ENCODE results near the gene NCKAP5. TPM values are rescaled to one million over a fixed set of nuclear protein-coding genes. Genes with fewer than 3 reads are reported as not detected.

NCKAP5 gene
- total and polyA plus RNA-seq, 7 experiments from 2014 or later: 0.12 TPM; not detected in 6

- ATAC-seq: no peak
Observed at GRCh38 chr2:133568598-133568997, 335 bp upstream of the NCKAP5 start.

GRCh38 chr2:133562558-133562957 lies 5.7 kb downstream of the NCKAP5 start:
- POLR2A ChIA-PET: no interaction called here
- no peak overlapping the region for H3K4me3 Mint-ChIP-seq
- H3K27ac Mint-ChIP-seq: no peak overlapping the region
- Histone ChIP-seq H3K27me3 (ENCODE audit: control insufficient read depth in 2 of 2, insufficient read depth in 2 of 2, low read length in 2 of 2) (no peaks in the 10 kb centered on the region), H3K4me1 (ENCODE audit: control insufficient read depth in 2 of 2, insufficient read depth in 2 of 2, low read length in 2 of 2) (no peaks in the 10 kb centered on the region), H3K4me3 (ENCODE audit: low read length) (no peak overlapping the region), H3K27ac (ENCODE audit: low read depth, low read length) (no peak overlapping the region), H3K9me3 (ENCODE audit: control insufficient read depth in 2 of 3, low read length in 3 of 3) (no peaks in the 10 kb centered on the region), H3K36me3 (ENCODE audit: control insufficient read depth in 2 of 3, insufficient read depth in 3 of 3, low read length in 3 of 3) (no peaks in the 10 kb centered on the region)
- intact Hi-C loops (cut with micrococcal nuclease): loop anchor here in 1 of 2 donors (5.0 kb wide), 1 partner anchor 1015 kb away; no protein-coding TSS in a partner anchor
- H3K36me3 Mint-ChIP-seq: peaks cover 0 to 3% (median 0%) of the 10 kb centered on the region in 5 donors
- ATAC-seq (no peak), DNase-seq (no peak)
- H3K27me3 Mint-ChIP-seq: peaks cover 2 to 29% (median 14%) of the 10 kb centered on the region in 5 donors
- peaks cover 0 to 9% (median 0%) of the 10 kb centered on the region in 11 donors for H3K9me3 Mint-ChIP-seq
- CTCF ChIA-PET: no interaction called here
- no peaks in the 10 kb centered on the region for H3K4me1 Mint-ChIP-seq

More at GRCh38 chr2:133568598-133568997, 335 bp upstream of the NCKAP5 start:
- H3K36me3 ChIP-seq (ENCODE audit: control insufficient read depth in 2 of 3, insufficient read depth in 3 of 3, low read length in 3 of 3): no peaks in the 10 kb centered on the region
- no peaks in the 10 kb centered on the region for H3K4me1 ChIP-seq (ENCODE audit: control insufficient read depth in 2 of 2, insufficient read depth in 2 of 2, low read length in 2 of 2)
- no peaks in the 10 kb centered on the region for H3K27me3 ChIP-seq (ENCODE audit: control insufficient read depth in 2 of 2, insufficient read depth in 2 of 2, low read length in 2 of 2)
- no peak for DNase-seq
- ChIA-PET POLR2A (no interaction called here), CTCF (no interaction called here)
- H3K27ac ChIP-seq (ENCODE audit: low read depth, low read length): no peak overlapping the region
- peaks cover 0 to 1% (median 0%) of the 10 kb centered on the region in 5 donors for H3K36me3 Mint-ChIP-seq
- no peak overlapping the region for H3K4me3 ChIP-seq (ENCODE audit: low read length)
- no peak overlapping the region for H3K27ac Mint-ChIP-seq
- H3K4me1 Mint-ChIP-seq: no peaks in the 10 kb centered on the region
- intact Hi-C loops (cut with micrococcal nuclease): no loop called here
- H3K4me3 Mint-ChIP-seq: no peak overlapping the region
- H3K9me3 Mint-ChIP-seq: peaks cover 0 to 5% (median 2%) of the 10 kb centered on the region in 11 donors
- H3K9me3 ChIP-seq (ENCODE audit: control insufficient read depth in 2 of 3, low read length in 3 of 3): no peaks in the 10 kb centered on the region
- H3K27me3 Mint-ChIP-seq: peaks cover 20 to 49% (median 27%) of the 10 kb centered on the region in 5 donors

- Histone ChIP-seq H3K4me1 (ENCODE audit: control insufficient read depth in 2 of 2, insufficient read depth in 2 of 2, low read length in 2 of 2) (no peaks in the 10 kb centered on the region), H3K9me3 (ENCODE audit: control insufficient read depth in 2 of 3, low read length in 3 of 3) (no peaks in the 10 kb centered on the region), H3K27ac (ENCODE audit: low read depth, low read length) (no peak overlapping the region), H3K4me3 (ENCODE audit: low read length) (no peak overlapping the region), H3K27me3 (ENCODE audit: control insufficient read depth in 2 of 2, insufficient read depth in 2 of 2, low read length in 2 of 2) (no peaks in the 10 kb centered on the region), H3K36me3 (ENCODE audit: control insufficient read depth in 2 of 3, insufficient read depth in 3 of 3, low read length in 3 of 3) (no peaks in the 10 kb centered on the region)
- Mint-ChIP-seq H3K27me3 (peaks cover 0 to 20% (median 10%) of the 10 kb centered on the region in 5 donors), H3K9me3 (peaks cover 0 to 9% (median 0%) of the 10 kb centered on the region in 11 donors), H3K4me1 (no peaks in the 10 kb centered on the region), H3K27ac (no peak overlapping the region), H3K4me3 (no peak overlapping the region), H3K36me3 (peaks cover 0 to 3% (median 0%) of the 10 kb centered on the region in 5 donors)
- ChIA-PET POLR2A (no interaction called here), CTCF (no interaction called here)
- ATAC-seq (no peak), DNase-seq (no peak)
- intact Hi-C loops (cut with micrococcal nuclease): loop anchor here in 1 of 2 donors (5.0 kb wide), 1 partner anchor 1014 kb away; no protein-coding TSS in a partner anchor
Observed at GRCh38 chr2:133561045-133561852, 7.0 kb downstream of the NCKAP5 start.

- POLR2A ChIA-PET: no interaction called here
- H3K27ac ChIP-seq (ENCODE audit: low read depth, low read length): no peak overlapping the region
- Mint-ChIP-seq H3K27ac (no peak overlapping the region), H3K27me3 (peaks cover 0 to 5% (median 0%) of the 10 kb centered on the region in 5 donors), H3K9me3 (peaks cover 0 to 13% (median 1%) of the 10 kb centered on the region in 11 donors), H3K4me1 (no peaks in the 10 kb centered on the region), H3K36me3 (no peaks in the 10 kb centered on the region), H3K4me3 (no peak overlapping the region)
- no peak overlapping the region for H3K4me3 ChIP-seq (ENCODE audit: low read length)
- intact Hi-C loops (cut with micrococcal nuclease): no loop called here
- H3K9me3 ChIP-seq (ENCODE audit: control insufficient read depth in 2 of 3, low read length in 3 of 3): peaks cover 0 to 8% (median 0%) of the 10 kb centered on the region in 3 experiments
- no peaks in the 10 kb centered on the region for H3K36me3 ChIP-seq (ENCODE audit: control insufficient read depth in 2 of 3, insufficient read depth in 3 of 3, low read length in 3 of 3)
- no peaks in the 10 kb centered on the region for H3K27me3 ChIP-seq (ENCODE audit: control insufficient read depth in 2 of 2, insufficient read depth in 2 of 2, low read length in 2 of 2)
- CTCF ChIA-PET: no interaction called here
- H3K4me1 ChIP-seq (ENCODE audit: control insufficient read depth in 2 of 2, insufficient read depth in 2 of 2, low read length in 2 of 2): no peaks in the 10 kb centered on the region
- ATAC-seq: no peak
- DNase-seq: no peak
Observed at GRCh38 chr2:133557614-133558013, 10.6 kb downstream of the NCKAP5 start.

- intact Hi-C loops (cut with micrococcal nuclease): no loop called here
Observed at GRCh38 chr2:133553838-133554408, 14.3 kb downstream of the NCKAP5 start.

GRCh38 chr2:133553251-133553650 lies 15.0 kb downstream of the NCKAP5 start:
- POLR2A ChIA-PET: no interaction called here
- DNase-seq: no peak
- Mint-ChIP-seq H3K9me3 (peaks cover 0 to 11% (median 0%) of the 10 kb centered on the region in 11 donors), H3K27me3 (peaks cover 0 to 4% (median 0%) of the 10 kb centered on the region in 5 donors), H3K36me3 (no peaks in the 10 kb centered on the region), H3K27ac (no peak overlapping the region), H3K4me1 (no peaks in the 10 kb centered on the region), H3K4me3 (no peak overlapping the region)
- intact Hi-C loops (cut with micrococcal nuclease): no loop called here
- no peaks in the 10 kb centered on the region for H3K4me1 ChIP-seq (ENCODE audit: control insufficient read depth in 2 of 2, insufficient read depth in 2 of 2, low read length in 2 of 2)
- H3K9me3 ChIP-seq (ENCODE audit: control insufficient read depth in 2 of 3, low read length in 3 of 3): peaks cover 0 to 8% (median 0%) of the 10 kb centered on the region in 3 experiments
- no peak overlapping the region for H3K27ac ChIP-seq (ENCODE audit: low read depth, low read length)
- no peaks in the 10 kb centered on the region for H3K27me3 ChIP-seq (ENCODE audit: control insufficient read depth in 2 of 2, insufficient read depth in 2 of 2, low read length in 2 of 2)
- ATAC-seq: no peak
- no peaks in the 10 kb centered on the region for H3K36me3 ChIP-seq (ENCODE audit: control insufficient read depth in 2 of 3, insufficient read depth in 3 of 3, low read length in 3 of 3)
- CTCF ChIA-PET: no interaction called here
- H3K4me3 ChIP-seq (ENCODE audit: low read length): no peak overlapping the region

More at GRCh38 chr2:133553838-133554408, 14.3 kb downstream of the NCKAP5 start:
- no peak for ATAC-seq
- Histone ChIP-seq H3K4me3 (ENCODE audit: low read length) (no peak overlapping the region), H3K36me3 (ENCODE audit: control insufficient read depth in 2 of 3, insufficient read depth in 3 of 3, low read length in 3 of 3) (no peaks in the 10 kb centered on the region), H3K4me1 (ENCODE audit: control insufficient read depth in 2 of 2, insufficient read depth in 2 of 2, low read length in 2 of 2) (no peaks in the 10 kb centered on the region), H3K9me3 (ENCODE audit: control insufficient read depth in 2 of 3, low read length in 3 of 3) (peaks cover 0 to 8% (median 0%) of the 10 kb centered on the region in 3 experiments), H3K27me3 (ENCODE audit: control insufficient read depth in 2 of 2, insufficient read depth in 2 of 2, low read length in 2 of 2) (no peaks in the 10 kb centered on the region), H3K27ac (ENCODE audit: low read depth, low read length) (no peak overlapping the region)
- Mint-ChIP-seq H3K27ac (no peak overlapping the region), H3K4me3 (no peak overlapping the region), H3K9me3 (peaks cover 0 to 13% (median 0%) of the 10 kb centered on the region in 11 donors), H3K27me3 (peaks cover 0 to 5% (median 0%) of the 10 kb centered on the region in 5 donors), H3K4me1 (no peaks in the 10 kb centered on the region), H3K36me3 (no peaks in the 10 kb centered on the region)
- POLR2A ChIA-PET: no interaction called here
- DNase-seq: no peak
- CTCF ChIA-PET: no interaction called here

All from naive thymus-derived CD4-positive, alpha-beta T cell (primary cell).